Measurements from ENCODE around the gene C1QL4. TPM values are rescaled to one million over a fixed set of nuclear protein-coding genes. Genes with fewer than 3 reads are reported as not detected.

C1QL4 gene
- total and polyA plus RNA-seq, 5 donors from 2014 or later: not detected

DNA sequence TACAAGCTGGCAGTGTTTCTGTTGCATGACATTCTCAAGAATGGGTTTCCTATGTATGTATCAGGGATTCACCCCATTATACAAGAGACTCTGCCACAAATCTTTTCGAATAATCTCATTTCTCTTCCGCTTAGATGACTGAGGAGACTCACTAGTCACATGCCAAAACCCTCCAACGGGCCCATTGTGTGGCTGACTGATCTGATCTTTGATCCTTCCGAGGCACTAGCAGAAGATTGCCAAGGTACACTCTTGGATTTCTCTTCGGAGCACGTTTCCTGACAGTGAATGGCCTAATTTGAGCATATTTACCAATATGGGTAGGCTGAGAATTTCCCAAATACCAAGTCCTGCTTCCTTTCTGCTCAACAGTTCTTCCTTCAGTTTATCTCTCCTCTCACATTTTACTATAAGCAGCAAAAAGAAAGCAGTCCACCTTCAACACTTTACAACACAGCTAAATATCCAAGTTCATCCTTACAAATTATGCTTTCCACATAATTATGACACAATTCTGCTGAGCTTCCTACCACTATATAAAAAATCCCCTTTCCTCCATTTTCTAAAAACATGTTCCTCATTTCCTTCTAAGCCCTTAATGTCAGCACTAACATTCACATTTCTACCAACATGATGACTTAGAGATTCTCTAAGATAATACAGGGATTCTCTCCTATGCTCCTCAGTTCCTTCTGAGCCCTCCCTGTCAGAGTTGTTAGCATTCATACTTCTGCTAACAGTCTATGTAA lies 31.1 kb downstream of the C1QL4 start:
- Histone ChIP-seq H3K36me3 (ENCODE audit: control insufficient read depth, insufficient read depth, low read length) (no peaks in the 10 kb centered on the region), H3K4me1 (ENCODE audit: control insufficient read depth, insufficient read depth, low read length, poor library complexity, severe bottlenecking) (no peaks in the 10 kb centered on the region), H3K27ac (ENCODE audit: insufficient read depth, low read length, poor library complexity, severe bottlenecking) (no peak overlapping the region), H3K9me3 (ENCODE audit: control insufficient read depth in 2 of 2, low read length in 2 of 2) (no peaks in the 10 kb centered on the region), H3K27me3 (ENCODE audit: control insufficient read depth, insufficient read depth, low read length) (peaks cover 13% of the 10 kb centered on the region), H3K4me3 (ENCODE audit: low read depth, low read length) (no peak overlapping the region)
- Mint-ChIP-seq H3K4me1 (peaks cover 0 to 6% (median 4%) of the 10 kb centered on the region in 4 donors), H3K27ac (no peak overlapping the region), H3K36me3 (peaks cover 3% of the 10 kb centered on the region), H3K9me3 (peaks cover 0 to 2% (median 0%) of the 10 kb centered on the region in 7 donors), H3K27me3 (peaks cover 55% of the 10 kb centered on the region), H3K4me3 (no peak overlapping the region)
- no peak for DNase-seq
- no peak for ATAC-seq (ENCODE audit: low read depth in 2 of 2)

DNA sequence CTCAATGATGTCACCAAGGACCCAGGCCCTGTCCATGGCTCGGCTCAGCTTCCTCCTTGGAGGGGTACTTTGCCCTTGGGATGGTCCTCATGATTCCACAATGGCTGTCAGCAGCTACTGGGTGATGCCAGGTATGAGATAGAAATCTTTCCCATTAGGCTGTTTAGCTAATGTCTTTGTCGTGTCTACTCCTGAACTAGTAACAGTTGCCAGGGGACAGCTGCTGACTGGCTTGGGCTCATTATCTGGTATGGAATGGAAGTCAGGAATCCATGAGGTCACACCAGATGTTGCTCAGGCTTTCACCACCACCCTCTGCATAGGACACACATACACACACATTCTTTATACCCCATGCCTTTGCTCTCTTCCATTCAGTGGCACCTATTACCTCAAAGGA lies 32.8 kb downstream of the C1QL4 start:
- Mint-ChIP-seq H3K36me3 (peaks cover 3% of the 10 kb centered on the region), H3K27me3 (peaks cover 53% of the 10 kb centered on the region), H3K4me3 (no peak overlapping the region), H3K9me3 (peaks cover 0 to 2% (median 0%) of the 10 kb centered on the region in 7 donors), H3K27ac (no peak overlapping the region), H3K4me1 (peaks cover 0 to 6% (median 4%) of the 10 kb centered on the region in 4 donors)
- Histone ChIP-seq H3K27me3 (ENCODE audit: control insufficient read depth, insufficient read depth, low read length) (peaks cover 13% of the 10 kb centered on the region), H3K27ac (ENCODE audit: insufficient read depth, low read length, poor library complexity, severe bottlenecking) (no peak overlapping the region), H3K9me3 (ENCODE audit: control insufficient read depth in 2 of 2, low read length in 2 of 2) (no peaks in the 10 kb centered on the region), H3K4me3 (ENCODE audit: low read depth, low read length) (no peak overlapping the region), H3K36me3 (ENCODE audit: control insufficient read depth, insufficient read depth, low read length) (no peaks in the 10 kb centered on the region), H3K4me1 (ENCODE audit: control insufficient read depth, insufficient read depth, low read length, poor library complexity, severe bottlenecking) (no peaks in the 10 kb centered on the region)
- DNase-seq: no peak
- ATAC-seq (ENCODE audit: low read depth in 2 of 2): no peak

DNA sequence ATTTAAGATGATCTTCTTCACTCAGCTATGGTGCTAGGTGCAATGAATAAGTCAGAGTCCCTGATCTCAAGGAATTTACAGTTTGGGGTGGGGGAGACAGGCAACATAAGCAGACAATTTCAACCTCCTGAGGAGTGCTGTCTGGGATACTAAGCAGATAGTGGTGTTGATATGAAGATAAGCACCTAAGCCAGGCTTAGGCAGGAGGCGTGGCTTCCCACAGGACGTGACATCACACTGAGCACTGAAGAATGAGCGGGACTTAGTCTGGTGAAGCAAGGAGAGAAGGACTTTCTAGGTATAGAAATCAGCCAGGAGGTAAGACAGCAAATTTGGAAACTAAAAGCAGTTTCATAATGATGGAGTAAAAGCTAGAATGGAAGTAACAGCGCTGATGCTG lies 35.2 kb downstream of the C1QL4 start:
- peaks cover 52% of the 10 kb centered on the region for H3K27me3 Mint-ChIP-seq
- Histone ChIP-seq H3K36me3 (ENCODE audit: control insufficient read depth, insufficient read depth, low read length) (no peaks in the 10 kb centered on the region), H3K27ac (ENCODE audit: insufficient read depth, low read length, poor library complexity, severe bottlenecking) (no peak overlapping the region), H3K4me1 (ENCODE audit: control insufficient read depth, insufficient read depth, low read length, poor library complexity, severe bottlenecking) (peaks cover 10% of the 10 kb centered on the region), H3K9me3 (ENCODE audit: control insufficient read depth in 2 of 2, low read length in 2 of 2) (no peaks in the 10 kb centered on the region), H3K27me3 (ENCODE audit: control insufficient read depth, insufficient read depth, low read length) (peaks cover 19% of the 10 kb centered on the region), H3K4me3 (ENCODE audit: low read depth, low read length) (no peak overlapping the region)
- peak overlapping the region in 1 of 3 donors; percentile 21 for H3K27ac Mint-ChIP-seq
- no peak overlapping the region for H3K4me3 Mint-ChIP-seq
- peaks cover 0 to 15% (median 7%) of the 10 kb centered on the region in 4 donors for H3K4me1 Mint-ChIP-seq
- ATAC-seq (ENCODE audit: low read depth in 2 of 2): no peak
- H3K36me3 Mint-ChIP-seq: peaks cover 3% of the 10 kb centered on the region
- peaks cover 0 to 2% (median 0%) of the 10 kb centered on the region in 7 donors for H3K9me3 Mint-ChIP-seq
- peak in 1 of 3 donors; percentile 47 for DNase-seq

DNA sequence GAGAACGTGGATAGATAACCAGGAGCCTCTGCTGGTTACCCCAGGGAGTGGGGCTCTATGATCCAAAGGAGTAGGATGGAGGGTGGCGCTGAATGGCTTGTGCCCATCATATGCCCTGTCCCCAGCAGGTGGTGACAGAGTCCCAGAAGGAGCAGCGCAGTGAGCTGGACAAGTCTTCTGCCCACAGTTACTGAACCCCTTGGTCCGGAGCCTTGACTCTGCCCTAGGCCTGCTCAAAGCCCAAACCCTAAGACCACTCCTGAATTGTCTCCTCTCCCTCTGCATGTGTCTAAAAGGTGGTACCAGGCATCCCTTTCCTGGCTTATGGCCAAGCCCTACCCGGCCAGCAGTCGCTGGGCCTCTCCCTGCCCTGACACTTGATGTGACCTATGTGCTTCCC lies 38.8 kb downstream of the C1QL4 start:
- Histone ChIP-seq H3K27me3 (ENCODE audit: control insufficient read depth, insufficient read depth, low read length) (peaks cover 18% of the 10 kb centered on the region), H3K9me3 (ENCODE audit: control insufficient read depth in 2 of 2, low read length in 2 of 2) (no peaks in the 10 kb centered on the region), H3K4me1 (ENCODE audit: control insufficient read depth, insufficient read depth, low read length, poor library complexity, severe bottlenecking) (peaks cover 25% of the 10 kb centered on the region), H3K4me3 (ENCODE audit: low read depth, low read length) (no peak overlapping the region), H3K27ac (ENCODE audit: insufficient read depth, low read length, poor library complexity, severe bottlenecking) (no peak overlapping the region), H3K36me3 (ENCODE audit: control insufficient read depth, insufficient read depth, low read length) (no peaks in the 10 kb centered on the region)
- ATAC-seq (ENCODE audit: low read depth in 2 of 2) (no peak), DNase-seq (no peak)
- H3K27me3 Mint-ChIP-seq: peaks cover 63% of the 10 kb centered on the region
- H3K36me3 Mint-ChIP-seq: no peaks in the 10 kb centered on the region
- peak overlapping the region in 1 of 4 donors; percentile 1 for H3K4me3 Mint-ChIP-seq
- H3K27ac Mint-ChIP-seq: no peak overlapping the region
- H3K9me3 Mint-ChIP-seq: peaks cover 0 to 1% (median 0%) of the 10 kb centered on the region in 7 donors
- peaks cover 0 to 21% (median 12%) of the 10 kb centered on the region in 4 donors for H3K4me1 Mint-ChIP-seq

DNA sequence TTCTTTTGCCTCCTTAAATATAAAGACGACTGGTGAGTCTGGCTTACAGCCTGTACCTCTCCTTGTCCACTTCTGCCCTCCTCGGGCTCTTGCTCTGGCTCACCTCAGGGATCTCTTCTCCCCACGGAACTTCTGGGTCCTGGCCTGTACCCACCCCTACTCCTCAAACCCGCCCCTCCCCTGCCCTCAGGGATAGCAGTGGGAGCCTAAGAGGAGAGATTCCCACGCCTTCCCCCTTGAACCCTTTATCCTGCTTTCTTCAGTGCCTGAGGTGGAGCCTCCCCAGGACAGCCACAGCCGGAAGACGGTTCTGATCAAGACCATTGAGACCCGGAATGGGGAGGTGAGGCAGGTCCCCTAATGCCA lies 39.3 kb downstream of the C1QL4 start:
- Histone ChIP-seq H3K27me3 (ENCODE audit: control insufficient read depth, insufficient read depth, low read length) (peaks cover 18% of the 10 kb centered on the region), H3K4me1 (ENCODE audit: control insufficient read depth, insufficient read depth, low read length, poor library complexity, severe bottlenecking) (peaks cover 25% of the 10 kb centered on the region), H3K36me3 (ENCODE audit: control insufficient read depth, insufficient read depth, low read length) (no peaks in the 10 kb centered on the region), H3K9me3 (ENCODE audit: control insufficient read depth in 2 of 2, low read length in 2 of 2) (no peaks in the 10 kb centered on the region), H3K4me3 (ENCODE audit: low read depth, low read length) (no peak overlapping the region), H3K27ac (ENCODE audit: insufficient read depth, low read length, poor library complexity, severe bottlenecking) (no peak overlapping the region)
- H3K27ac Mint-ChIP-seq: no peak overlapping the region
- ATAC-seq (ENCODE audit: low read depth in 2 of 2) (no peak), DNase-seq (no peak)
- H3K4me3 Mint-ChIP-seq: no peak overlapping the region
- H3K9me3 Mint-ChIP-seq: peaks cover 0 to 1% (median 0%) of the 10 kb centered on the region in 7 donors
- H3K4me1 Mint-ChIP-seq: peaks cover 0 to 21% (median 12%) of the 10 kb centered on the region in 4 donors
- H3K36me3 Mint-ChIP-seq: no peaks in the 10 kb centered on the region
- H3K27me3 Mint-ChIP-seq: peaks cover 61% of the 10 kb centered on the region

DNA sequence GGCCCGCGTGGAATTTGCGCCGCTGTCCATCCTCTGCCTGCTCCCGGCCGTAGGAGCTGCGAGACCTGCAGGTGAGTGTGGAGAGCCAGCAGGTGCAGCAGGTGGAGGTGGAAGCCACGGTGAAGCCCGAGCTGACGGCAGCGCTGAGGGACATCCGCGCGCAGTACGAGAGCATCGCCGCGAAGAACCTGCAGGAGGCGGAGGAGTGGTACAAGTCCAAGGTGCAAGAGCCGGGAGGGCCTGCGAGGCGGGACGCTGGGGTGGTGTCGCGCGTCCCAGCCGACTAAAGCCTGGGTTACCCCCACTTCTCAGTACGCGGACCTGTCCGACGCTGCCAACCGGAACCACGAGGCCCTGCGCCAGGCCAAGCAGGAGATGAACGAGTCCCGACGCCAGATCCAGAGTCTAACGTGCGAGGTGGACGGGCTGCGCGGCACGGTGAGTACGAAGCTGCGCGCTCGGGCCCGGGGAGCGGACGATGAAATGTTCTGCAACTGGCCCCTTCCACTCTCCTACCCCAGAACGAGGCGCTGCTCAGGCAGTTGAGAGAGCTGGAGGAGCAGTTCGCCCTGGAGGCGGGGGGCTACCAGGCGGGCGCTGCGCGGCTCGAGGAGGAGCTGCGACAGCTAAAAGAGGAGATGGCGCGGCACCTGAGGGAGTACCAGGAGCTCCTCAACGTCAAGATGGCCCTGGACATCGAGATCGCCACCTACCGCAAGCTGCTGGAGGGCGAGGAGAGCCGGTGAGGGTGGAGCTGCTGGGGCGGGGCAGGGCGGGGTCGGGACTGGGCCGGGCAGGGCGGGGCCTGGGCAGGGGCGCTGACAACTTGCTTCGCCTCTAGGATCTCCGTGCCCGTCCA lies 39.9 kb downstream of the C1QL4 start:
- peak; percentile 40 to 49 for ATAC-seq (ENCODE audit: low read depth in 2 of 2)
- Mint-ChIP-seq H3K27ac (no peak overlapping the region), H3K36me3 (no peaks in the 10 kb centered on the region), H3K4me3 (peak overlapping the region; percentile 43 to 83 (median 64)), H3K4me1 (peaks cover 0 to 21% (median 12%) of the 10 kb centered on the region in 4 donors), H3K27me3 (peaks cover 64% of the 10 kb centered on the region), H3K9me3 (peaks cover 0 to 1% (median 0%) of the 10 kb centered on the region in 7 donors)
- H3K4me1 ChIP-seq (ENCODE audit: control insufficient read depth, insufficient read depth, low read length, poor library complexity, severe bottlenecking): peaks cover 25% of the 10 kb centered on the region
- peak; percentile 7 to 43 (median 36) for DNase-seq
- no peak overlapping the region for H3K4me3 ChIP-seq (ENCODE audit: low read depth, low read length)
- no peaks in the 10 kb centered on the region for H3K36me3 ChIP-seq (ENCODE audit: control insufficient read depth, insufficient read depth, low read length)
- no peaks in the 10 kb centered on the region for H3K9me3 ChIP-seq (ENCODE audit: control insufficient read depth in 2 of 2, low read length in 2 of 2)
- H3K27me3 ChIP-seq (ENCODE audit: control insufficient read depth, insufficient read depth, low read length): peaks cover 18% of the 10 kb centered on the region
- H3K27ac ChIP-seq (ENCODE audit: insufficient read depth, low read length, poor library complexity, severe bottlenecking): no peak overlapping the region

DNA sequence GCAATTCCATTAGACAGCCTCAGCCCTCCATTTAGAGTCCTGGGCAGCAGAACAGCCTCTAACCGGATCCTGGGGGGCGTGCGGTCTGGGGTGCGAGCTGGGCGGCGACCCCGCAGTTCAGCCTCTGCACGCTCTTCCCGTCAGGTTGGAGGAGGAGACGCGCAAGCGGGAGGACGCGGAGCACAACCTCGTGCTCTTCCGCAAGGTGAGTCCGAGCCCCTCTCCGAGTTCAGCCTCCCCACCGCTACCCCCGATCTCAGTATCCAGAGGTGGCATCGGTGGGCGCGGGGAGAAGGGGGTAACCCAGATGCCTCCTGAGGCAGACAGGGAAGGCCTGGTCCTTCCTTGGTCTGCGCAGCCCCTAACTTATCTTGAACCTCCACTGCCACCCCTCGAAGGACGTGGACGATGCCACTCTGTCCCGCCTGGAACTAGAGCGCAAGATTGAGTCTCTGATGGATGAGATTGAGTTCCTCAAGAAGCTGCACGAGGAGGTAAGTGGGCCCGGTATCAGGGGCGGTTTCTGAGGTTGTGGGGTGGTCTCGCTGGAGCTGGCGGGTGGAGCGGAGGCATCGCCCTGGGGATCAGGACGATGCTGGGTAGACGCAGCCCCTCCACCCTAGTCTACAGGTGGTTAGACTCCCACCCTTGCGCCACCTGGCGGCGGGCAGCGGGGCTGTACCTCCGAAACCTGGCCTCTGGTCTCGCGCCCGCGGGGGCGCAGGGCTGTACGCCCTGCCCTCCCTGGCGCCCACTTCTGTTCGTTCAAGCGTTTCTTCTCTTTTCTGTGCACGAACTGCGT lies 40.8 kb downstream of the C1QL4 start:
- Mint-ChIP-seq H3K27ac (no peak overlapping the region), H3K36me3 (no peaks in the 10 kb centered on the region), H3K9me3 (peaks cover 0 to 1% (median 0%) of the 10 kb centered on the region in 7 donors), H3K27me3 (peaks cover 62% of the 10 kb centered on the region), H3K4me3 (peak overlapping the region in 3 of 4 donors; percentile 56 to 83 (median 73)), H3K4me1 (peaks cover 0 to 18% (median 9%) of the 10 kb centered on the region in 4 donors)
- Histone ChIP-seq H3K9me3 (ENCODE audit: control insufficient read depth in 2 of 2, low read length in 2 of 2) (no peaks in the 10 kb centered on the region), H3K4me1 (ENCODE audit: control insufficient read depth, insufficient read depth, low read length, poor library complexity, severe bottlenecking) (peaks cover 25% of the 10 kb centered on the region), H3K27ac (ENCODE audit: insufficient read depth, low read length, poor library complexity, severe bottlenecking) (no peak overlapping the region), H3K4me3 (ENCODE audit: low read depth, low read length) (no peak overlapping the region), H3K36me3 (ENCODE audit: control insufficient read depth, insufficient read depth, low read length) (no peaks in the 10 kb centered on the region), H3K27me3 (ENCODE audit: control insufficient read depth, insufficient read depth, low read length) (peaks cover 18% of the 10 kb centered on the region)
- DNase-seq (peak; percentile 45 to 65 (median 61)), ATAC-seq (ENCODE audit: low read depth in 2 of 2) (peak; percentile 67 to 69)
